CD4-positive, alpha-beta T cell (primary cell): Measurements from ENCODE around the gene YKT6. TPM values are rescaled to one million over a fixed set of nuclear protein-coding genes. Genes with fewer than 3 reads are reported as not detected.

ENCODE experiments used
- ATAC-seq: fragments of 200-7000 bp; cut with Tn5 transposase; one replicate; pipeline ENCODE4 v1.10.0; 2022; ENCODE audit warnings: mild to moderate bottlenecking; ENCODE audit not compliant: poor library complexity
- CTCF ChIA-PET: fragments of 350-600 bp; sonication (Branson Sonifier 250); formaldehyde crosslinking; loops from one replicate; lab custom pipeline; 2021; ENCODE audit warnings: antibody characterized with exemption, inconsistent platforms; lab: Charles Lee
- POLR2A ChIA-PET: fragments of 350-600 bp; sonication (Branson Sonifier 250); formaldehyde crosslinking; loops from one replicate; lab custom pipeline; 2021; ENCODE audit warnings: antibody characterized with exemption, inconsistent platforms; lab: Charles Lee
- DNase-seq, 14 experiments: peaks; one replicate each; pipeline ENCODE4 v3.0.0-alpha.2; 2013 to 2020; ENCODE audit warnings: mixed read lengths in 2 of 14
- H3K27ac ChIP-seq, 2 donors: one replicate each; pipeline versions ENCODE4 v1.5.1 to v1.7.0; 2013; ENCODE audit warnings: low read length in 2 of 2, low read depth in 1 of 2, mild to moderate bottlenecking in 1 of 2
- H3K27me3 ChIP-seq, 2 experiments: 1 replicate in 1 of 2; 2 replicates in 1 of 2; pipeline versions ENCODE4 v1.6.1 to v1.7.0; 2013; ENCODE audit warnings: low read length in 2 of 2, control low read depth in 1 of 2, mild to moderate bottlenecking in 1 of 2, moderate library complexity in 1 of 2; ENCODE audit not compliant: insufficient read depth in 2 of 2, control insufficient read depth in 1 of 2
- H3K36me3 ChIP-seq: one replicate; pipeline ENCODE4 v1.6.1; 2013; ENCODE audit warnings: low read length, control low read depth; ENCODE audit not compliant: insufficient read depth
- H3K4me1 ChIP-seq: one replicate; pipeline ENCODE4 v1.6.1; 2013; ENCODE audit warnings: low read length, control low read depth; ENCODE audit not compliant: insufficient read depth
- H3K4me3 ChIP-seq: one replicate; pipeline ENCODE4 v1.5.1; 2013; ENCODE audit warnings: mild to moderate bottlenecking, low read length, moderate library complexity
- H3K9me3 ChIP-seq, 2 experiments: 1 replicate in 1 of 2; 2 replicates in 1 of 2; pipeline versions ENCODE4 v1.6.1 to v1.7.0; 2013; ENCODE audit warnings: low read length in 2 of 2, mild to moderate bottlenecking in 2 of 2, control low read depth in 1 of 2, moderate library complexity in 1 of 2; ENCODE audit not compliant: control insufficient read depth in 1 of 2, insufficient read depth in 1 of 2
- H3K27ac Mint-ChIP-seq: one replicate; pipeline ENCODE4 v1.8.0; 2020; ENCODE audit warnings: mixed read lengths
- H3K27me3 Mint-ChIP-seq: one replicate; pipeline ENCODE4 v1.8.0; 2021; ENCODE audit warnings: mixed read lengths
- H3K36me3 Mint-ChIP-seq: one replicate; pipeline ENCODE4 v1.8.0; 2021; ENCODE audit warnings: low read depth, mixed read lengths
- H3K4me1 Mint-ChIP-seq: one replicate; pipeline ENCODE4 v1.8.0; 2021; ENCODE audit warnings: low read depth, mixed read lengths
- H3K4me3 Mint-ChIP-seq: one replicate; pipeline ENCODE4 v1.8.0; 2020; ENCODE audit warnings: mild to moderate bottlenecking, mixed read lengths
- H3K9me3 Mint-ChIP-seq: one replicate; pipeline ENCODE4 v1.8.0; 2020; ENCODE audit warnings: mixed read lengths
- CTCF ChIP-seq: fragments of 200-600 bp; IDR thresholded peaks from one replicate; pipeline ENCODE4 v1.8.0; 2022; ENCODE audit warnings: antibody characterized with exemption, mild to moderate bottlenecking
- intact Hi-C, 2 experiments: fragments of 100-400 bp; cut with DNase I in 1 of 2; cut with micrococcal nuclease in 1 of 2; formaldehyde crosslinking; loops; one replicate each; pipeline versions ENCODE4 v1.15.1 to v1.9.0; 2023 to 2025; cut with DNase I, micrococcal nuclease
- total RNA-seq, 174 experiments: library from RNA in 2 of 174; stranded (reverse) in 2 of 174; gene quantifications; one replicate each; pipeline ENCODE4 v1.2.3 and lab custom pipeline; 2021 to 2026

YKT6 gene
- total RNA-seq, 2 experiments from 2014 or later = 85.0 to 86.4 TPM

- Histone ChIP-seq H3K9me3 (no peaks in the 10 kb centered on the region), H3K27me3 (no peaks in the 10 kb centered on the region), H3K36me3 (peaks cover 72% of the 10 kb centered on the region), H3K4me1 (peaks cover 15% of the 10 kb centered on the region), H3K4me3 (no peak overlapping the region), H3K27ac (no peak overlapping the region)
- ATAC-seq (no peak), DNase-seq (no peak)
- ChIA-PET CTCF (no interaction called here), POLR2A (no interaction called here)
- Mint-ChIP-seq H3K27ac (no peak overlapping the region), H3K27me3 (no peaks in the 10 kb centered on the region), H3K9me3 (no peaks in the 10 kb centered on the region), H3K4me1 (peaks cover 36% of the 10 kb centered on the region), H3K36me3 (peaks cover 70% of the 10 kb centered on the region), H3K4me3 (no peak overlapping the region)
- intact Hi-C loops = no loop called here
- no peak for TF ChIP-seq CTCF
These were observed 5.2 kb downstream of the YKT6 start for GRCh38 chr7:44206008-44206407.

GRCh38 chr7:44208085-44208484, 7.3 kb downstream of the YKT6 start:
- Mint-ChIP-seq H3K27ac (no peak overlapping the region), H3K9me3 (no peaks in the 10 kb centered on the region), H3K27me3 (no peaks in the 10 kb centered on the region), H3K4me1 (peaks cover 18% of the 10 kb centered on the region), H3K4me3 (no peak overlapping the region), H3K36me3 (peaks cover 89% of the 10 kb centered on the region)
- Histone ChIP-seq H3K9me3 (no peaks in the 10 kb centered on the region), H3K27me3 (no peaks in the 10 kb centered on the region), H3K36me3 (peaks cover 93% of the 10 kb centered on the region), H3K4me3 (no peak overlapping the region), H3K27ac (no peak overlapping the region), H3K4me1 (peaks cover 5% of the 10 kb centered on the region)
- no peak for TF ChIP-seq CTCF
- ATAC-seq (no peak), DNase-seq (no peak)
- intact Hi-C loops = no loop called here
- CTCF ChIA-PET = no interaction called here
- POLR2A ChIA-PET = no interaction called here

- no peak for ATAC-seq
- no peak for TF ChIP-seq CTCF
- CTCF ChIA-PET = no interaction called here
- Mint-ChIP-seq H3K27ac (peak overlapping the region; percentile 21), H3K4me3 (no peak overlapping the region), H3K9me3 (no peaks in the 10 kb centered on the region), H3K27me3 (no peaks in the 10 kb centered on the region), H3K36me3 (peaks cover 80% of the 10 kb centered on the region), H3K4me1 (no peaks in the 10 kb centered on the region)
- Histone ChIP-seq H3K4me3 (no peak overlapping the region), H3K4me1 (no peaks in the 10 kb centered on the region), H3K9me3 (no peaks in the 10 kb centered on the region), H3K27ac (no peak overlapping the region), H3K36me3 (peaks cover 84% of the 10 kb centered on the region), H3K27me3 (no peaks in the 10 kb centered on the region)
- intact Hi-C loops = no loop called here
- no peak for DNase-seq
- POLR2A ChIA-PET = no interaction called here
These were observed 9.3 kb downstream of the YKT6 start for GRCh38 chr7:44210107-44210506.
